Sciatic nerve (tissue), 2 donors: Measurements from ENCODE around the gene CLDN3. TPM values are rescaled to one million over a fixed set of nuclear protein-coding genes. Genes with fewer than 3 reads are reported as not detected.
"Not testable (repeated sequence)": the region's sequence is repeated elsewhere in the genome, so short reads cannot be mapped to it uniquely, and the experiment has no call there.

Experiments
- ATAC-seq: fragments of 200-7000 bp; cut with Tn5 transposase; one replicate; pipeline ENCODE4 v1.9.1; 2020; ENCODE audit warnings: mild to moderate bottlenecking, moderate library complexity
- DNase-seq: peaks from one replicate; pipeline ENCODE4 v3.0.0-alpha.2; 2020; ENCODE audit warnings: low spot score
- intact Hi-C: fragments of 100-400 bp; cut with DNase I; formaldehyde crosslinking; loops from one replicate; pipeline ENCODE4 v1.14.2; 2022
- total RNA-seq: library from RNA; stranded (reverse); fragmentation: NEBNext Ultra II Directional; extraction: Animal tissue kit (Norgen Biotek cat#: 25700); gene quantifications from one replicate; pipeline ENCODE4 v1.2.1, GENCODE V29; 2021
- donor health status: DM: no; HTN: no; CAD: no.
- donor health status: DM: no; HTN: no; CAD: no.

The CLDN3 gene, protein sequence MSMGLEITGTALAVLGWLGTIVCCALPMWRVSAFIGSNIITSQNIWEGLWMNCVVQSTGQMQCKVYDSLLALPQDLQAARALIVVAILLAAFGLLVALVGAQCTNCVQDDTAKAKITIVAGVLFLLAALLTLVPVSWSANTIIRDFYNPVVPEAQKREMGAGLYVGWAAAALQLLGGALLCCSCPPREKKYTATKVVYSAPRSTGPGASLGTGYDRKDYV
- not detected for total RNA-seq

DNA sequence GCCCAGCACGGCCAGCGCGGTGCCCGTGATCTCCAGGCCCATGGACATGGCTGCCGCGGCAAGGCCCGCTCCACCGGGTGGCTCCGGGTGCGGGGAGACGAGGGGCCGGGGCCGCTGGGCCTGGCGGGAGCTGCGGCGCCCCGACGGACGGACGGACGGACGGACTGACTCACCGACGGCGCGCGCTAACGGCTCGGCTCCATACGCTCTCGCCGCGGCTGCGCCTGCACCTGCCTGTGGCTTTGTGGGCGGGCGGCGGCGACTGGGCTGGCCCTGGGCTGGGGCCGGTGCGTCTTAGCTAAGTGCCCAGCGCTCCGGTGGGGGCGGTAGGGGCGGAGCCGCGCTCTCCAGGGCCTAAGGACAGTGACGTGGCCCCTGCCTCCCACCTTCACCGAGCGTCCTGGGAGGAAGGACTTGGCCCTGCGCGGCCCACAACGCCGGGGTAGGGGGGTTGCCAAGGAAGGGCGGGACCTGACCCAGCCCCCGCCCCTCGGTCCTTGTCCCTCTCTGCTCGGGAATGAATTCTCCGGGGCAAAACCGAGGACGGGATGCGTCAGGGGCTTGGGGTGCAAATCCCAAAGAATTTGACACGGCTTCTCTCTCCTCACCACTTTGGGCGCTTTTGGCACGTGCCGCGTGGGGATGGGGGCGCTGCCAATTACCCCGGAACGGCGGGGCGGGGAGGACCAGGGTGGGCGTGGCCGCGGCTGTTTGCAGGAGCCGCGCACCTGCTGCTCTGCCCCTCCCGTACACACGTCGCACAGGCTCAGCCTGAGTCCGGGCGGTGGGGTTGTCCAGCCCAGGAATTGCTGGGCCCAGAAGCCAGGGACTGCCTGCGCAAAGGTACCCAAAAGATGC is at the start of gene CLDN3:
CLDN3 (minus strand) TSS at position 269 of the 858 bp plus-strand sequence; CDS start at position 48, 221 bp downstream.
- intact Hi-C loops: no loop called here
- DNase-seq (peak; percentile 49), ATAC-seq (no peak)

DNA sequence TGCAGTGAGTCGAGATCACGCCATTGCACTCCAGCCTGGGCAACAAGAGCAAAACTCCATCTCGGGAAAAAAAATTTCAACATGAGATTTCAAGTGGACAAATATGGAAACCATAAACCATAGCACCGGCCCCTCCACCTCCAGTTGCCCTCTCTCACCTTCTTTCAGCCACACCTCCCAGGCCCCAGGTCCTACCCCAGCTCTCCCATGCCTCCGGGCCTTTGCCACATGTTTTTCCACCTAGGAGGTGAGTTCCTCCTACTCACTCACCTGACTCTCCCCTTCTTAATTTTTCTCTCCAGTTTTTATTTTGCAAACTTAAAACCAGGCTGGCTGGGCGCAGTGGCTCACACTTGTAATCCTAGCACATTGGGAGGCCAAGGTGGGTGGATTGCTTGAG is 47.1 kb upstream of the CLDN3 start:
- ATAC-seq: no peak
- intact Hi-C loops: no loop called here
- no peak for DNase-seq

DNA sequence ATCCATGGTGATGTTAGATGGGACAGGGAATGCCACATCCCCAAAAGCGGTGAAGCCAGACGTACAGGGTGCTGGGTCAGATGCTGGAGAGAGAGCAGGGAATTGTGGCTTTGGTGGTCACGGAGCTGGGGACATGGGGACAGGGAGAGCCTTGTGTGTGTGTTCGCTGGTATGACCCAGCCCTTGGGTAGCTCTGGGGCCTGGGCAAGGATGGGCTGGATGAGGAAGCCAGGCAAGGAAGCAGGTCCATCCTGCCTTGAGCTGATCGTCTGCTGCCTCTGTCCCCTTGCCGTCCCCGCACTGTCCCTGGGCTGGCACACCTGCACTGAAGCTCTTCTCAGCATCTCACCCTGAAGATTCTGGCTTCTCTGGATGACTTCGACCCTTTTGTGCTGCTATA is 45.4 kb upstream of the CLDN3 start:
- ATAC-seq: no peak
- intact Hi-C loops: no loop called here
- no peak for DNase-seq

DNA sequence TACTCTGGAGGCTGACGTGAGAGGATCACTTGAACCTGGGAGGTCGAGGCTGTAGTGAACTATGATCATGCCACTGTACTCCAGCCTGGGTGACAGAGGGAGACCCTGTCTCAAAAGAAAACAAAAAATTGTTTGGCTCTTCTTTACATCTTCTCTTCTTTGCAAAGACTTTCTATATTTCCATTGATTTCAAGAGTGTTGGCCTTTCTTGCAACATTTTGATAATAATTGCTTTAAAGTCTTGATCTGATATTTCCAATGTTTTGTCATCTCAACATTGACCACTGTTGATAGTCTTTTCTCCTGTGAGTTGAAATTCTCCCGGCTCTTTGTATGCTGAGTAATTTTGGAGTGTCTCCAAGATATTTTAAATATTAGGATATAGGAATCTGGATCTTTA is 42.9 kb upstream of the CLDN3 start:
- ATAC-seq (no peak), DNase-seq (no peak)
- intact Hi-C loops: no loop called here

GRCh38 chr7:73811760-73812168 is 41.7 kb upstream of the CLDN3 start:
- intact Hi-C loops: no loop called here
- peak; percentile 79 for ATAC-seq
- peak; percentile 73 for DNase-seq

DNA sequence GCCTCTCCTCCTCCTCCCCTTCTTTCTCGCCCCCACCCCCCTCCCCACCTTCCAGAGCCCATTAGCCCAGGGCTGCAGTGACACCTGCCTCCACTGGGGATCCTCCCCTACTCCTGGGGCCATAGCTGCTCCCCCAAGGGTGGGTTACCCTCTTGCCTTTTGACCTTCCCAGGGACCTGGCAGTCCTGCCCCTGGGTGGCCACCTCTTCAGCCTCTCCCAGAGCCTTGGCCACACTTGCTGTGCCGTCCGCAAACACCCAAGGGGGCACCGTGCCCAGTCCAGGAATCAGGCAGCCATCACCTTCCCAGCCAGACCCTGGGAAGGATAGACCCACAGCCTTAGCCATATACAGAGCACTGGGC is 40.9 kb upstream of the CLDN3 start:
- ATAC-seq (peak; percentile 32), DNase-seq (peak; percentile 42)
- intact Hi-C loops: no loop called here

DNA sequence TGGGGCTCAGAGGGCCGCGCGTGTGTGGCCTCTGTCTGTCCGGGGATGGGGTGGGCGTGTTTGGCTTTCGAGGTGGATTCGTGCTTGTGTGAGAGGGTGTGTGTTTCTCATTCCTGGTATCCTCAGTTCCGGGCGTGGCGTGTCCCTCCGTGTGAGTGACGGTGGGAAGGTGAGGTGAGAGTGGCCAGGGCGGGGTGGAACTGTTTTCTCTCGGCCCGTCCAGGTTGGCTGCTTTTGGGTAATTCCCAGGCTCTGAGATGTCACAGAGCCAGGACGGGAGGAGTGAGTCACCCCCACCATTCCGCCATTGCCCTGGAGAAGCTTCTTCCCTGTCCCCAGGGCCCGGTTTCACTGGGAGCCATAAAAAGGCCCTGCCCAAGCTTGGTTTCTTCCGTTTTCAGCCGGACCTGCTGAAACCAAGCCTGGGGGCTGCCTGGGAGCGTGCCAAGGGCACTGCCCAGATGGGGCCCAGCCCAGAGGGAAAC is 39.4 kb upstream of the CLDN3 start:
- intact Hi-C loops: loop anchor here (5.0 kb wide), 1 partner anchor 437 kb away; no protein-coding TSS in a partner anchor
- peak; percentile 41 for DNase-seq
- no peak for ATAC-seq

DNA sequence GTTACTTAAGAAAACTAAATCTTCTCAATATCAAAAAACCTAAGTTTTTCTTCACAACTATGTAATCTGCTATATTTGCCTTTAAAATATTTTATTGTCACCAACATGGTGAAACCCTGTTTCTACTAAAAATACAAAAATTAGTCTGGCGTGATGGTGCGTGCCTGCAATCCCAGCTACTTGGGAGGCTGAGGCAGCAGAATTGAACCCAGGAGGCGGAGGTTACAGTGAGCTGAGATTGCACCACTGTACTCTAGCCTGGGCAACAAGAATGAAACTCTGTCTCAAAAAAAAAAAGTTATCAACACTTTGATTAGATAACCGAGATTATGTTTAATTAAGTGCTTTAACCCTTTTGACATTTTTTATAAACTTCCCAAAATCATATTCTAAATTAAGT is 32.4 kb upstream of the CLDN3 start:
- ATAC-seq (no peak), DNase-seq (no peak)
- intact Hi-C loops: no loop called here

- DNase-seq (no peak), ATAC-seq (no peak)
- intact Hi-C loops: no loop called here
Measured at GRCh38 chr7:73801577-73801976, 31.5 kb upstream of the CLDN3 start.

GRCh38 chr7:73799282-73800141 is 29.4 kb upstream of the CLDN3 start:
- DNase-seq (peak; percentile 0), ATAC-seq (no peak)
- intact Hi-C loops: no loop called here

GRCh38 chr7:73797176-73797575 is 27.1 kb upstream of the CLDN3 start:
- ATAC-seq, intact Hi-C loops, DNase-seq: not testable (repeated sequence)

GRCh38 chr7:73796656-73797055 is 26.6 kb upstream of the CLDN3 start:
- ATAC-seq: not testable (repeated sequence)

DNA sequence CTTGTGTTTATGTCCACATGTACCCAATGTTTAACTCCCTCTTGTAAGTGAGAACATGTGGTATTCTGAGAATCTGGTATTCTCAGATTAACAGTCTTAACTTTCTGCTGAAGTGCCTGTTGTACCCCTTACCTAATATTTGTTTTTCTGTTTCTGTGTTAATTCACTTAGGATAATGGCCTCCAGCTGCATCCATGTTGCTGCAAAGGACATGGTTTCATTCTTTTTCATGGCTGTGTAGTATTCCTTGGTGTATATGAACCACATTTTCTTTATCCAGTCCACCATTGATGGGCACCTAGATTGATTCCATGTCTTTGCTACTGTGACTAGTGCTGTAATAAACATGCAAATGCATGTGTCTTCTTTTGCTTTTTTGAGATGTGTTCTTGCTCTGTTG is 25.1 kb upstream of the CLDN3 start:
- DNase-seq, ATAC-seq, intact Hi-C loops: not testable (repeated sequence)

More at GRCh38 chr7:73796656-73797055, 26.6 kb upstream of the CLDN3 start:
- intact Hi-C loops, DNase-seq: not testable (repeated sequence)

DNA sequence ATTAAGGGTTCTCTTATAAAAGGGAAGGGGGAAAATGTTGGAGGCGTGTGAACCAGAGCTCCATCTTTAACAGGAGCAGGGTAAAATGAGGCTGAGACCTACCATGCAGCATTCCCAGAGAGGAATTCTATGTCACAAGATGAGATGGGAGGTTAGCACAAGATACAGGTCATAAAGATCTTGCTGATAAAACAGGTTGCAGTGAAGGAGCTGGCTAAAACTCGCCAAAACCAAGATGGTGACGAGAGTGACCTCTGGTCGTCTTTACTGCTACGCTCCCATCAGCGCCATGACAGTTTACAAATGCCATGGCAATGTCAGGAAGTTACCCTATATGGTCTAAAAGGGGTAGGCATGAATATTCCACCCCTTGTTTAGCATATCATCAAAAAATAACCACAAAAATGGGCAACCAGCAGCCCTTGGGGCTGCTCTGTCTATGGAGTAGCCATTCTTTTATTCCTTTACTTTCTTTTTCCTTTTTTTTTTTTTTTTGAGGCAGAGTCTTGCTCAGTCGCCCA is 21.2 kb upstream of the CLDN3 start:
- DNase-seq: peak; percentile 7
- intact Hi-C loops, ATAC-seq: not testable (repeated sequence)

DNA sequence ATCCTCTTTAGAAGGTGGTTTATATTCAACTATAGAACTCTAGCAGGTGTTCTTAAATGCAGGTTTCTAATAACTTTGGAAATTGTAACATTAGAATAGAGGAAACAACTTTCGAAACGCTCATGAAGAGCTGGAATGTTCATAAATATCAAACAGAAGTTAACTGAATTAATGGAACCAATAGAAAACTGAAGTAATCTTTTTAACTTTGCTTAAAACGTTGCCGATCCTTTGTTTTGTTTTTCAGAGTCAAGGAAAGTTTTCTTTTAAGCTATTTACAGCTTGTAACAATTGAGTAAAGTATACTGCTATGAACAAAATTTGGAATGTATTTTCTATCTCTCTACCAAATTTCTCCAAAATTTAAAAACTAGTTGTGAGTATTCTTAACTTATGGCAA is 19.0 kb upstream of the CLDN3 start:
- no peak for DNase-seq
- intact Hi-C loops: no loop called here
- ATAC-seq: no peak

DNA sequence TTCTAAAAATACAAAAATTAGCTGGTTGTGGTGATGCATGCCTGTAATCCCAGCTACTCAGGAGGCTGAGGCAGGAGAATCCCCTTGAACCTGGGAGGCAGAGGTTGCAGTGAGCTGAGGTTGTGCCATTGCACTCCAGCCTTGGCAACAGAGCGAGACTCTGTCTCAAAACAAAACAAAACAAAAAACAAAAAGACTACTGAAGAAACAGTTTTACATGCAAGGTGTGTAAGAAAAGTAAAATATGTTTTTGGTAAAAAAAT is 17.6 kb upstream of the CLDN3 start:
- DNase-seq, intact Hi-C loops, ATAC-seq: not testable (repeated sequence)

- ATAC-seq (no peak), DNase-seq (peak; percentile 8)
- intact Hi-C loops: no loop called here
Measured at GRCh38 chr7:73786588-73786987, 16.5 kb upstream of the CLDN3 start.

- intact Hi-C loops: no loop called here
- DNase-seq (no peak), ATAC-seq (no peak)
Measured at GRCh38 chr7:73779517-73779916, 9.4 kb upstream of the CLDN3 start.

DNA sequence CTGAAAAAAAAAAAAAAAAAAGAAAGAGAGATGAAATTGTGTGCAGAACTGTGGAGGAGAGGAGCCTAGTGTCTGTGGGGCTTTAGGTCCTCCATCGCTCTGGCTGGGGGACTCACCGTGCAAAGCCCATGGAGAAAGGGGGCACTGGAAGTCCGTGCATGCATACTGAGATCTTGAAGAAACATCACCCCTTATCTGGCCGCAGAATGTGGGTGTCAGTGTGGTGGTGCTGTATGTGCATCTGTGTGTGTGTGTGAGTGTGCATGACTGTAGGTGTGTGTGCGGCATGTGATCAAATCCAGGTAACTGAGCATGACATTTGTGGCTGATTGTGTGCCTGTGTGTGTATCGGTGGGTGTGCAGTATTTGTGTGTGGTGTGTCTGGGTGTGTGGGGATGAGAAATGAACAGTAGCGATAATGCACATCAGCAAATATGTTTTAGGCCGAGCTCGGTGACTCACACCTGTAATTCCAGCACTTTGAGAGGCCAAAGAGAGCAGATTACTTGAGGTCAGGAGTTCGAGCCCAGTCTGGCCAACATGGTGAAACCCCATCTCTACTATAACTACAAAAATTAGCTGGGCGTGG is 8.8 kb upstream of the CLDN3 start:
- no peak for ATAC-seq
- peak; percentile 14 for DNase-seq
- intact Hi-C loops: no loop called here
